Cerebellar cortex (tissue), 1 donor: ENCODE data around the gene RPL13.
"Not testable (repeated sequence)": the region's sequence is repeated elsewhere in the genome, so short reads cannot be mapped to it uniquely, and the experiment has no call there.

Experiments used
- DNase-seq: peaks from one replicate; pipeline ENCODE4 v3.0.0-alpha.2; 2015; ENCODE audit warnings: low spot score

RPL13 gene

DNA sequence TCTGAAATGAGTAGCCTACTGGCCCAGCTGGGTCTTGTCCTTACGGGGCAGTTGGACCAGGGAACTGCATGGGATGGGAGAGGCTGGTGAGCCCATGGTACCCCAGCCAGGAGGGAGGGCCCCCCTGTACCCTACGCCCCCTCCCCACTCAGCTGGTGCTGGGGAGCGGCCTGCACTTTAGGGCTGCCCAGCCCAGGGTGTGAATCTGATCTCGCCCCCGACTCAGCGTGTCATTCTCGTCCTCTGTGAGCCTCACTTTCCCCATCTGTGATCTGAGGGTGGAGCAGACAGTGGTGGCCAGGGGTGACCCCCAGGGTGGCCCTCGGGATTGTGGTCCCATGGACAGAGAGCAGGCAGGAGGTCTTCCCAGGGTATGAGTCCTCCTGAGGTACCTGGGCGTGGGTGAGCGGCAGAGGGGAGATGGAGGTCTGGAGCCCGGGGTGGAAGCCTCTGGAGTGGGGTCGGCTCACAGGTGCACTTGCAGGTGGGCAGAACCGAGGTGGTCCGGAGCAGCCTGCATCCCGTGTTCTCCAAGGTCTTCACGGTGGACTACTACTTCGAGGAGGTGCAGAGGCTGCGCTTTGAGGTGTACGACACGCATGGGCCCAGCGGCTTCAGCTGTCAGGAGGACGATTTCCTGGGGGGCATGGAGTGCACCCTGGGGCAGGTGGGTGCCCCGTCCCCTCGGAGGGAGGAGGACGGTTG, 16.7 kb downstream of the RPL13 start:
- DNase-seq: no peak

DNA sequence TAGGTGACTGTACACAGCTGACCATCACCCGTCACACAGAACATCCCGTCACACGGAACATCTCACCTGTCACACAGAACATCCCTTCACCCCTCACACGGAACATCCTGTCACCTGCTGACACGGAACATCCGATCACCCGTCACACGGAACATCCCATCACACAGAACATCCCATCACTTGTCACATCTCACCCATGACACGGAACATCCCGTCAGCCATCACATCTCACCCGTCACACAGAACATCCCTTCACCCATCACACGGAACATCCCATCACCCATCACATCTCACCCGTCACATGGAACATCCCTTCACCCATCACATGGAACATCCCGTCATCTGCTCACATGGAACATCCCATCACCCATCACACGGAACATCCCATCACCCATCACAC, 18.9 kb downstream of the RPL13 start:
- DNase-seq: no peak

DNA sequence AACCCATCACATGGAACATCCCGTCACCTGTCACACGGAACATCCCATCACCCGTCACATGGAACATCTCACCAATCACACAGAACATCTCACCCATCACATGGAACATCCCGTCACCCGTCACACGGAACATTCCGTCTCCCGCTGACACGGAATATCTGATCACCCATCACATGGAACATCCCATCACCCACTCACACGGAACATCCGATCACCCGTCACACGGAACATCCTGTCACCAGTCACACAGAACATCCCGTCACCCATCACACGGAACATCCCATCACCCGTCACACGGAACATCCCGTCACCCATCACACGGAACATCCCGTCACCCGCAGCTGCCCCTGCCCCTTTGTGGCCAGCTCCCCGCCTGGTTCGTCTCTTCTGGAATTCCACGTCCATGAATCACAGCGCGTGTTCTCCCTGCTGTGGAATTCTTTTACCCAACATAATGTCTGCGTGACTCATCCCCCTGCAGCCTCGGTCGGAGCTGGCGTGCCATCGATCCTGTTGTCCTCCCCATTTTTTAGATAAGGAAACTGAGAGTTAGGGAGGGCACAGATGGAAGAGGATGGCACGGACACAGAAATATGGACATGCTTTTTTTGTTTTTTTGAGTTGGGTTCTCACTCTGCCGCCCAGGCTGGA, 20.7 kb downstream of the RPL13 start:
- DNase-seq: no peak

DNA sequence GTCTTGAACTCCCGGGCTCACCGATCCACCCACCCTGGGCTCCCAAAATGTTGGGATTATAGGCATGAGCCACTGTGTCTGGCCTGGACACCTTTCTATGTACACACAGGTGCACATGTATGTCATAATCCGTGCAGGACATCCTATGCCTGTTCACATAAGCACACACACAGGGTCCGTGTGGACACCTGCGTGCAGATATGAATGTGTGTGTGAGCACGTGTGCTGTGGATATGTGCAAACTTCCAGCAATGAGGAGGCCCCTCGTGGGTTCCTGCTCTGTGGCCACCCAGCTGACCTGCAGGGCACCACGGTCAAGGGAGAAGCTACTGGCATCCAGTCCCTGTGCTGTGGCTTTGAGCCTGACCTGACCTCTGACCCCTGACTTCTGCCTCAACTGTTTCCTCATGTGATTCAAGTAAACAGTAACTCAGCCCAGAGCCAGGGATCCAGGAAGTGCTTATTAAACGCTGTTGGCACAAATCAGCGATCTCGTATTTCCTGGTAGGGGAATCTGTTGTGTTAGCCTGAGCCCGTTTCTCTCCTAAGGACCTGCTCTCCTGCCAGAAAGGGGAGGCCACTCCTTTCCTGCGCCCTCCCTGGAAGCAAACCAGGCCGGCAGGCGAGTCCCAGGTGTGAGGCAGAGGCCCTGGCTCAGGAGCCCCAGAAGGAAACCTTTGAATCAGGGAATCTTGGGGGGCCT, 21.5 kb downstream of the RPL13 start:
- no peak for DNase-seq

DNA sequence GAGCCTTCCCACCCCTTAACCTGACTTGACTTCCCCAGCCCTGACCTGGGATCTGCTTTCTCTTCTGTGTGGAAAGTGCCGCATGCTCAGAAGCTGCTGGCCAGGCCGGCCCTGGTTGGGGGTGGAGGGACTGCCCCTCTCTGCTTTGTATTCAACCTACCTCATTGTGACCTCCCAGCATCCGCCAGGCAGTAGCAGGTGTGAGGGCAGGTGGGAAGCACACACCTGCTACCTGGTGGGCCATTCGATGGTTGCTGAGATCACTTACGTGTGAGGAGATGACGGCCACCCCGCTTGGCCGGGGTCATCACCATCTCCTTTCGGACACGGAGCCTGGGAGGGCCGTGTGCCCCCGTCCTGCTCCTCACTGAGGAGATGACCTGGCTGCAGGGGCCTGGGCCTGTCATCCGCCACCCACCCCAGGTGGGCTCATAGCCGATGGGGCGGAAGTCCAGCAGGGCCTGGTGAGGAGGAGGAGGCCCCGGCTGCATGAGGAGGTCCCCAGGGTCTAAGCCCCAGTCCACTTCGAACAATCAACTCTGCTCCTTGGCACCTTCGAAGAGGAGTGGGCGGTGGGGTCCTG, 22.2 kb downstream of the RPL13 start:
- DNase-seq: no peak

DNA sequence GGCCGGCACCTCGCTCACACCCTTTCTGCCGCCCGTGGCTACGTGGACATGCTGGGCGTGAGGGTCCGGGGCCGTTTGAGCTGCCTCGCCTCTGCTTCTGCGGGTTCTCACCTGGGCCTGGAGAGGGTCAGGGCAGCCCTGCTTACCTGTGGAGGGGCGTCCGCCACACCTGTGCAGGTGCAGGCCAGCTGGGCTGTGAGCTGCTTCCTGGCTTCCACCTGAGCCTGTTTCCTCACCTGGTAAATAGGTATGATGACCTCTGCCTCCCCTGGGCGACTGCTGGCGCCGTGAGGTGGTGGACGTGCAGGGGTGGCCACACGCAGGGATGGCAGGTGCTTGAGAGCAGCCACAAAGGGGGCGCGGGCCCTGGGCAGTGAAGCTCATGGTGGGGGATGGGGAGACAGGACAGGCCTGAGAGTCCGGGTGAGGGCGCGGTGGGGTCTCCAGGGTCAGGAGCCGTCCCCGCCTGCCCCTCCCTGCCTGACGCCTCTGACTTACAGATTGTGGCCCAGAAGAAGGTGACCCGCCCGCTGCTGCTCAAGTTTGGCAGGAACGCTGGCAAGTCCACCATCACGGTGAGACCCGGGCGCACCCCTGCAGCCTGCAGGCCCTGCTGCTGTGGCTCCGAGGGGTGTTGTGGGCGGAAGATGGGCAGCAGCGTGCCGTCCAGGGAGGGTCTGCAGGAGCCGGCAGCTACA, 22.9 kb downstream of the RPL13 start:
- DNase-seq: no peak

DNA sequence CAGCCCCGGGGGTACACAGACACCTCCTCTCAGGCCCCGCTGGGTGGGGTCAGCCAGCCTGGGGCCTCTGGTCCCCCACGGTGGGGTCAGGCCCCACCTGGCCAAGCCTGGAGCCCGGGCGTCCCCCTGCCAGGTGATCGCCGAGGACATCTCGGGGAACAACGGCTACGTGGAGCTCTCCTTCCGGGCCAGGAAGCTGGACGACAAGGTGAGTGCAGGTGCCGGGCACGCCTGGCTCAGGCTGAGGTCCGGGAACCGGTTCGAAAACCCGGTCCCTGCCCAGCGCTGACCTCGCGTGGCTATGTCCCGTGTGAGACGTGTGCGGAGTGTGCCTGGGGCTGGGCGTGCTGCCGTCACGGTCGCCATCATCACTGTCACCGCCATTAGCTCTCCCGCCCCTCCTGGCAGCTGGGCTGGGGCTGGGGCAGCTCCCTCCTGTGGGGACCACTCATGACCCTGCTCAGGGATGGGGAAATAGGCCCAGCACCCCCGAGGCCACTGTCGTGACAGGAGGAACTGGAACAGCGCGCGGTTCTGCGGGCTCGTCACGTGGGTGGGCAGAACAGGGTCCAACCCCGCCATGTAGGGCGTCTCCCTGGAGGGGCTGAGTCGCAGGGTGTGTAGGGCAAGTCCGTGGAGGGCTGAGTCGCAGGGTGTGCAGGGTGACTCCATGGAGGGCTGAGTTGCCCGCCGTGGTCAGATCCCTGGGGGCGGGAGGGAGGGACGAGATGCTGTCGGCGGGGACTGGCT, 23.6 kb downstream of the RPL13 start:
- DNase-seq: no peak

DNA sequence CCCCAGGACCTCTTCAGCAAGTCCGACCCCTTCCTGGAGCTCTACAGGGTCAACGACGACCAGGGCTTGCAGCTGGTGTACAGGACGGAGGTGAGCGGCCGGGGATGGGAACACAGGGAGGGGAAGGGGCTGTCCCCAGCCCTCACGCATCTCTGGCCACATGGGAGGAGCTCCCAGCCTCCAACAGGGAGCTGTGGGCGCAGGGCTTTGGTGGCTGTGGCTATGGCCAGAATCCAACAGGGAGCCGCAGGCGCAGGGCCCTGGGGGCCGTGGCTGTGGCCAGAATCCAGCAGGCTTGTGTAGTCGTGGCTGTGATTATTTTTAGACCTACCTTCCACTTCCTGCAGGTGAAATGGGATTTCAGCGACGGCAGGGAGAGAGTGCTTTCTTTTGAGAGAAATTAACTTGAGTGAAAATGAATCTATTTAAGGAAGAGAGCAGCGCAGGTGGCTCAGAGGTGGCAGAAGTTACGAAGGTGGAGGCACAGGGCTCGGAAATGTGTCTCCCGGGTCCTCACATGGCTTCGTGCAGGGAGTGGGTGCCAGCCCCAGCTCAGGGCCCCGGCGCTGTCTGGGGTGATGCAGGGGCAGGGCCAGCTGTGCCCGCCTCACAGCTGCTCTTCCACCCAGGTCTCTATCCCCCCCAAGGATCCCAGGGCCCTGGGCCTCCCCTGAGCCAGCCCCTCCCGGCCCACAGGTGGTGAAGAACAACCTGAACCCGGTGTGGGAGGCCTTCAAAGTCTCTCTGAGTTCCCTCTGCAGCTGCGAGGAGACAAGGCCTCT, 24.5 kb downstream of the RPL13 start:
- DNase-seq: no peak

DNA sequence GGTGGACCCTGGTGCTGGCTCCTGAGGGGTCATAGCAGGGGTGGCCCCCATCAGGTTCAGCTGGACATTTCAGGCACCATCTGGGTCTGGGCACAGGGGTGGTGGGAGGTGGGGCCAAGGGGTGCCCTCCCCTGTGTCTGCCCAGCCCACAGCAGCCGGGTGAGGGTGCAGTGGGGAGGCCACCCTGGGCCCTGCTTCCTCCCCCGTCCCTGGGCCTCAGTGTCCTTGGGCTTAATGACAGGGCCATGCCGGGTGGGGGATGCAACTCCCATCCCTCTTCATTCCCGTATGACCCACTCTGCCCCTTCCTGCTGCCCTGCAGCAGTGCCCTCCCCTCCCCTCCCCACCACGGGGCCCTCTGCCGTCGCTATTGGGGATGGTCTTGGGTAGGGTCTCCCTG, 25.7 kb downstream of the RPL13 start:
- no peak for DNase-seq

DNA sequence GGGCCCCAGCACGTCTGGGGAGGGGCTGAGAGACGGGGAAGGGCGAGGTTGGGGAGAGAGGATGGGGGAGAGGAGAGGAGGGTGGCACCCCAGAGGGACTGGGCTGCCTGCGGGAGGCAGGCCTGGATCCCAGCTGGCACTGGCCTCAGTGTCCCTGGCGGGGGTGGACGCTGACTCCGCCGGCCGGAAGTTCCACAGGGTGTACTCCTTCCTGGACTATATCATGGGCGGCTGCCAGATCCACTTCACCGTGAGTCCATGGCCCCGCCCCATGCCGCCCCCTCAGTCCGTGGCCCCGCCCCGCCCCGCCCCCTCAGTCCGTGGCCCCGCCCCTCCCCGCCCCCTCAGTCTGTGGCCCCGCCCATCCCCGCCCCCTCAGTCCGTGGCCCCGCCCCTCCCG, 26.4 kb downstream of the RPL13 start:
- DNase-seq: no peak

DNA sequence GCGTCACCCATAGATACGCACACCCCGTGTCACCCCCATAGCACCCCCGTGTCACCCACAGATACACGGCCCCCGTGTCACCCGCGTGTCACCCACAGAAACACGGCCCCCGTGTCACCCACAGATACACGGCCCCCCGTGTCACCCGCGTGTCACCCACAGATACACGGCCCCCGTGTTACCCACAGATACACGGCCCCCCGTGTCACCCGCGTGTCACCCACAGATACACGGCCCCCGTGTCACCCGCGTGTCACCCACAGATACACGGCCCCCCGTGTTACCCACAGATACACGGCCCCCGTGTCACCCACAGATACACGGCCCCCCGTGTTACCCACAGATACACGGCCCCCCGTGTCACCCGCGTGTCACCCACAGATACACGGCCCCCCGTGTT, 27.2 kb downstream of the RPL13 start:
- not testable (repeated sequence) for DNase-seq

DNA sequence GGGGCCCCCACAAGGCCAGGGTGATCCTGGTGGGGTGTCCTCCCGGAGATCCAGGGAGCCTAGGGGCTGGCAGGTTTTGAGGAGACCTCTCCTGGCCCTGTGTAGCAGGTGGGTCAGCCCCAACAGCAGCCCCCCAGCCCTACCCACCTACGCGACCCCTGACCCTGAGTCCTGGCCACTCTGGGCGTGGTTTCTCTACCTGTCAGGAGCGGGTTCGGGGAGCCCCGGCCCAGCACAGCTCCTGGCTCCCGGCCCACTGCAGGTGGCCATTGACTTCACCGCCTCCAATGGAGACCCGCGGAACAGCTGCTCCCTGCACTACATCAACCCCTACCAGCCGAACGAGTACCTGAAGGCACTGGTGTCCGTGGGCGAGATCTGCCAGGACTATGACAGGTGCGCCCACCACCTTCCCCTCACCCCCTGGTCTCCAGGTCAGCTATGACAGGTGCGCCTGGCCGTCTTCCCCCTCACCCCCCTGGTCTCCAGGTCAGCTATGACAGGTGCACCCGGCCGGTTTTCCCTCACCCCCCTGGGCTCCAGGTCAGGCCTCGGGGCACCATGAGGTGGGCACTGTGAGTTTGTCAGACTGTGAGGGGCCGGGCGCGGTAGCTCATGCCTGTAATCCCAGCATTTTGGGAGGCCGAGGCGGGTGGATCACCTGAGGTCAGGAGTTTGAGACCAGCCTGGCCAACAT, 28.1 kb downstream of the RPL13 start:
- no peak for DNase-seq

DNA sequence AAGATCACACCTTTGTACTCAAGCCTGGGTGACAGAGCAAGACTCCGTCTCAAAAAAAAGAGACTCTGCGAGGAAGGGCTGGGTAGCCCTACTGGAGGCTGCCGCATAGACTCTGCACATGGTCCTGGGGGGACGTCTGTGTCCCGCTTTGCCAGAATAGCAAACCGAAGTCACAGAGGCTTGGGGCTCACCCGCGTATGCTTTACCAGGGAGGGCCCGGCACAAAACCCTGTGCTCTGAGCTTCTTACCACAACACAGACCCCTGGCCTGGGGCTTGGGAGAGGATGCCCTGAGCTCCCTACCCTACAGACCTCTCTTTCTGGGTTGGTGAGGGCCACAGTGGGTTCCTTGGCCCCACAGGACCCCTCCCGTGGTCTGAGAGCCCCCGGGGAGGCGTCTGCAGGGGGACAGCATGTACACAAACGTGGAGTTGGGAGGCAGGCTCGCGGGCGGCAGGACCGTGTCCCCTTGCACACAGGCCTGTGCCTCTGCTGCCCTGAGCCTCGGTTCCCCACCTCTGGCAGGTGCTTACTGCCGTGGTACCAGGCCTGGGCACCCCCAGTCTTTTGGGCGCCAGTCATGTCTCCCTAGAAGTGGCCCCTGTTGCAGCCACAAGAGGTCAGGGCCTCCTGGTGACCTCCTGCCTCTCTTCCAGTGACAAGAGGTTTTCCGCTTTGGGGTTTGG, 28.9 kb downstream of the RPL13 start:
- DNase-seq: no peak

DNA sequence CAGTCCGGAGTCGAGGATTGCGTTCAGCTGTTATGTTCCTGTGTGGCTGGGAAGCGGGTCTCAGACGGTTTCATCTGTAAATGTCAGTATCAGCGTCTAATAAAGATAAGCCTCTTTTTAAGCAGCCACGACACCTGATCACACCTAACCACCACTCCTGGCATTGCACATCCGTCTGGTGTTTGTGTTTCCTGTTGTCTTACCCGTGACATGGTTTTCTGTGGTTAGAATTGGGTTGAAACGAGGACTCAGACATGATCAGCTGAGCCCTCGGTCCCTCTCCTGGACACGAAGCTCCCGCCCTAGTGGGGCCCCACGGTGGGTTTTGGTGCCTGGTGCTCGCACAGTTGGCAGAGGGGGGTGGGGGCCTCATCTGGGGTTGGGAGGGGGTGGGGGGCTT, 33.4 kb downstream of the RPL13 start:
- DNase-seq: no peak

DNA sequence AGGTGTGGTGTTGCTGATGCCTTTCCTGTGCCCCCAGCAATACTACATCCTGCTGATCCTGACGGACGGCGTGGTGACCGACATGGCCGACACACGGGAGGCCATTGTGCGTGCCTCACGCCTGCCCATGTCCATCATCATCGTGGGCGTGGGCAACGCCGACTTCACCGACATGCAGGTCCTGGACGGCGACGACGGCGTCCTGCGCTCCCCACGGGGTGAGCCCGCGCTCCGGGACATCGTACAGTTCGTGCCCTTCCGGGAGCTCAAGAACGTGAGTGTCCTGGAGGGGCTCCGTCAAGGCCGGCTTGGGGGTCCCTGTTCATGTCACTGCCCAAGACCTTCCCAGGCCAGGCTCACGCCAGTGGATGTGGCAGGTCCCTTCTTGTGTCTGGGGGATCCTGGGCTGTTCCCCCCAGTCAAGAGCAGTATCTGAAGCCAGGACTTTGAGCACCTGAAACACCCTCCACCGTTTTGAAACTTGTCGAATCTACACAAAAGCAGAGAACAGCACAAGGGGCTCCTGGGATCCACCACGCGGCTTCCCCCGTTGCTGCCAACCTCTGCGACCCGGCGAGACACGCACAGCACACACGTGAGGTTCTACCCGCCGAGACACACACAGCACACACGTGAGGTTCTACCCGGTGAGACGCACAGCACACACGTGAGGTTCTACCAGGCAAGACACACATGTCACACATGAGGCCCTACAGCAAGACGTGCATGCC, 35.0 kb downstream of the RPL13 start:
- no peak for DNase-seq

DNA sequence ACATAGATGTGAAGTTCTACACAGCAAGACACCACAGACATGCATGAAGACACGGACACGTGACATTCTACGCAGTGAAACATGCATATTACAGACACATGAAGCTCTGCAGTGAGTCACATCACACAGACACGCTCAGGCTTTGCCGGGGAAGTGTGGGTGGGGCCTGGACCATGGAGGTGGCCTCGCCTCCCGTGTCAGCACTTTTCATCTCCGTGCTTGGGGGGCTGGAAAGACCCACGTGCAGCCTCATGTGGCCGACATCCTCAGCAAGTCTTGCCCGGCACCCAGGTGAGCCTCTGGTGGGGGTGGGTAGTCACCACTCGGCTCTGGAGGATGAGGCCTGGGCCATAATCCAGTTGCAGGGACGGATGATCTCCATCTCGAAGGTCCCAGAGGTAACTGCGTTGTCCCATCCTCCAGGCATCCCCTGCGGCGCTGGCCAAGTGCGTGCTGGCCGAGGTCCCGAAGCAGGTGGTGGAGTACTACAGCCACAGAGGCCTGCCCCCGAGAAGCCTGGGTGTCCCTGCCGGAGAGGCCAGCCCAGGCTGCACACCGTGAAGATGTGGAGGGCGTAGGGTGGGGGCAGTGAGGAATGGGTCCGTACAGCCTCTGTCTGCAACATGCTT, 35.7 kb downstream of the RPL13 start:
- no peak for DNase-seq

DNA sequence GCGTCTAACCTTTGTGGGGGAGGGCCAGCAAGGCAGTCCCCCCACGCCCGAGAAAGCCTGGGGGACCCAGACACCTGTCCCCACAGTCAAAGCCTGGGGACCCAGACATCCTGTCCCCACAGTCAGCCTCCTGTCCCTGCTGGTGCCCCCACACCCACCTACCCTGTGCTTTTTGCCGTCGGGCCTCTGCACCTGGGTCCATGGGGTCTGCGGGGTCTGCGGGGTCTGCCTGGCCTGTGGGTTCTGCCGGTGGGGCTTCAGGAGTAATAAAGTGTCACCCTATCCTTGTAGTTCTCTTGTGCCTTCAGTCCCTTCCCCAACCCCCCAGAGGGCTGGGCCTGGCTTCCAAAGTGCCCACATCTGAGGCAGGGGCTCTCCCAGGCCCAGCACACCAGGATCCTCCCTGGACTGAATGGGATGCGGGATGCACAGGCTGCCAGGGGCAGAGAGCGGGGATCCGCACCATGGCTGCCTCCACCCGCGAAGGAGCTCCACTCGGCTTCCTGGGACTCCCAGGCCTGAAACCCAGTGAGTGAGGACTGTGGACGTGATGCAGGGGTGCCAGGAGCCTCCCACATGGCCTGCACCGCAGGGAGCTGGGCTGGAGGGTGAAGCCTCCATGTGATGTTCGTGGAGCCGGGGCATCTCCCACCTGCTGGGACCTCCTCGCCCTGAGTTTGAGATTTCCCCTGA, 36.6 kb downstream of the RPL13 start:
- DNase-seq: no peak

DNA sequence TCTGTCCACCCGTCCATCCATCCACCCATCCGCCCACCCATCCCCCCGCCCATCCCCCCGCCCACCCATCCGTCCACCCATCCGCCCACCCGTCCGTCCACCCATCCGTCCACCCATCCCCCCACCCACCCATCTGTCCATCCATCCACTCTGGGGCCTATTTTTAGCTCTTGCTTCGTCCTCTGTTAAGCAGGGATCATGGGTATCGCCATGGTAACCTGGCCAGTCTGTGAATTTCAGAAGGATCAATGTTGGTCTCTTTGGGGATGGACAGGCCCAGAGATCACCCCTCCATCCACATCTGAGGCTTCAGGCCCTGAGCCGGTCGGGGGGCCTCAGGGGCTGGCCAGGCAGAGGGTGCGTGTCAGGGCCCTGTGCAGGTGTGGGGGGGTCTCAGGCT, 37.7 kb downstream of the RPL13 start:
- DNase-seq: no peak
